Measurements from ENCODE around the gene ISG20.
A peak's percentile ranks its signal among the peaks of the same experiment; 100 is the strongest.
"Not testable (repeated sequence)": the region's sequence is repeated elsewhere in the genome, so short reads cannot be mapped to it uniquely, and the experiment has no call there.

Gene ISG20

DNA sequence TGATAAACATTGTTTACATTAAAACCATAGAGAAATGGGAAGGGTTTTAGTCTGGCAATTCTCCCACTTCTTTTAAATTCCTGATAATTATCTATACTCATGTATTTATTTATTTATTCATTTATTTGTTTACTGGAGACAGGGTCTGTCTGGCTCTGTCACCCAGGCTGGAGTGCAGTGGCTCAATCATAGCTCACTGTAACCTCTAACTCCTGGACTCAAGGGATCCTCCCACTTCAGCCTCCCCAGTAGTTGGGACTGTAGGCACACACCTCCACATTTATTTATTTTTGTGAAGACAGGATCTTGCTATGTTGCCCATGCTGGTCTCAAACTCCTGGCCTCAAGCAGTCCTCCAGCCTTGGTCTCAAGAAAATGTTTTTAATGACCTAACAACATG is 20.1 kb upstream of the ISG20 start:
- no peak for DNase-seq (ENCODE audit: low read depth in 2 of 2)

GRCh38 chr15:88619796-88620195 is 19.0 kb upstream of the ISG20 start:
- DNase-seq (ENCODE audit: low read depth in 2 of 2), result no peak

GRCh38 chr15:88620995-88621772 is 17.6 kb upstream of the ISG20 start, which contains the start of gene AEN:
Gene AEN, plus strand, starts transcription at chr15:88621340. Its CDS starts 4,870 bp downstream, at chr15:88626210.
- DNase-seq (ENCODE audit: low read depth in 2 of 2), result peak; percentile 83 to 90

GRCh38 chr15:88621789-88622604 is 16.8 kb upstream of the ISG20 start:
- DNase-seq (ENCODE audit: low read depth in 2 of 2), result no peak

DNA sequence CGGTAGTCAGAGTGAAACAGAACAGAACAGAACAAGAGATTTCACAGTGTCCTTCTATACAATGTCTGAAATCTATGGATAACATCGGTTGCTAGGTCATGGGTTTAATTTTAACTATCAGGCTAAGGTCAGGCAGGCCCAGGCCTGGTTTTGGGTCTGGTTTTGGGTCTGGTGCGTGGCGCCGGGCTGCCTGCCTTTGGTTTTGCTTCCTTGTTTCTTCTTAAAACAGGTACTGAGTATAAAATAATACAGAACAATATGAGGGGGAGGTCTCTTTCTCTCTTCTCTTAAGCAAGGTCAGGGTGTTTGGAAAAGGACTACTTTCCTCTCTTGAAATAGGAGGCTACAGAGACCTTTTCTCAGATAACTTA is 16.2 kb upstream of the ISG20 start:
- DNase-seq (ENCODE audit: low read depth in 2 of 2), result no peak

- no peak for DNase-seq (ENCODE audit: low read depth in 2 of 2)
Observed at GRCh38 chr15:88623061-88623460, 15.8 kb upstream of the ISG20 start.

DNA sequence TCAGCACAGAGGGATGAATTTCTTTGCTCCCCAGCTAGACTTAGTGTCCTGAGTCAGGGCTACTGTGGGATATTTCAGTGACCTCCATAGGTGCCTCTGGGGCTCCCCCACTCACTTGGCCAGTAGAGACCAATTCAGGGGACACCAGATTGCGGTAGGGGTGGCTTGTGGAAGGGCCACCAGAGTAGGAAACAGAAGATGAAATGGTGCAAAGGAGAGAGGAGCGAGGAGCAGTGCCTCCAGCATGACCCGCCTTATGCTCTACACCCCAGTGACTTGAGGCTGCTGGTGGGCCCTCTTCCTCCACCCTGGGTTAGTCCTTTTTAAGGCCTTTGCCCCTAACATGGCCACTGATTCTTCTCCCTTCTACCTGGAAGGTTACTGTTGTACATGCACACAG is 15.2 kb upstream of the ISG20 start:
- DNase-seq (ENCODE audit: low read depth in 2 of 2), result no peak

DNA sequence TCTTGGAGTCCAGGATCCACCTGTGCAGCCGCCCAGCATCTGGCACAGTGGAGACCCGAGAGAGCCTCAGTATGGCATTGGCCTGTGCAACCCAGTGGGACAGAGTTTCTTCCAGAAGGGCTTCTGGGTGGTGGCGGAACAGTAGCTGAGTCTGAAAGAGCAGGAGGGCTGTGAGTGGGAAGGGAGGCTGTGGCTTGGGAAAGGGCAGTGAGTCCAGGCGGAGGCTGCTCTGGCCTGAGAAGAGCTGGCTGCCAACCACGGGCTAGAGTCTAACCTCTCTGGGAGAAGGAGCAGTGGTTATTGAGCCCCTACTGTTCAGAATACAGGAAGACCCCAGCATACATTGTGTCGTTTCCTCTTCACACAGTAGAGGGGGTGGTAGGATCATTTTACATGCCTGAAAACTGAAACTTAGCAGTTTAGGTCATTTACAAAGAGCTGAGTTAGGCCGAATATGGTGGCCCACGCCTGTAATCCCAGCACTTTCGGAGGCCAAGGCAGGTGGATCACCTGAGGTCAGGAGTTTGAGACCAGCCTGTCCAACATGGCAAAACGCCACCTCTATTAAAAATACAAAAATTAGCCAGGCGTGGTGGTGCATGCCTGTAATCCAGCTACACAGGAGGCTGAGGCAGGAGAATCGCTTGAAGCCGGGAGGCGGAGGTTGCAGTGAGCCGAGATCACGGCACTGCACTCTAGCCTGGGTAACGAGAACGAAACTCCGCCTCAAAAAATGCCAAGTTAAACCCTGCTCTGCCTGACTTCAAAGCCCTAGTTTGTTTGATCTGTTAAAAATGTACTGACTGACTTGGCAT is 14.5 kb upstream of the ISG20 start:
- no peak for DNase-seq (ENCODE audit: low read depth in 2 of 2)

- no peak for DNase-seq (ENCODE audit: low read depth in 2 of 2)
Observed at GRCh38 chr15:88624971-88625490, 13.8 kb upstream of the ISG20 start.

DNA sequence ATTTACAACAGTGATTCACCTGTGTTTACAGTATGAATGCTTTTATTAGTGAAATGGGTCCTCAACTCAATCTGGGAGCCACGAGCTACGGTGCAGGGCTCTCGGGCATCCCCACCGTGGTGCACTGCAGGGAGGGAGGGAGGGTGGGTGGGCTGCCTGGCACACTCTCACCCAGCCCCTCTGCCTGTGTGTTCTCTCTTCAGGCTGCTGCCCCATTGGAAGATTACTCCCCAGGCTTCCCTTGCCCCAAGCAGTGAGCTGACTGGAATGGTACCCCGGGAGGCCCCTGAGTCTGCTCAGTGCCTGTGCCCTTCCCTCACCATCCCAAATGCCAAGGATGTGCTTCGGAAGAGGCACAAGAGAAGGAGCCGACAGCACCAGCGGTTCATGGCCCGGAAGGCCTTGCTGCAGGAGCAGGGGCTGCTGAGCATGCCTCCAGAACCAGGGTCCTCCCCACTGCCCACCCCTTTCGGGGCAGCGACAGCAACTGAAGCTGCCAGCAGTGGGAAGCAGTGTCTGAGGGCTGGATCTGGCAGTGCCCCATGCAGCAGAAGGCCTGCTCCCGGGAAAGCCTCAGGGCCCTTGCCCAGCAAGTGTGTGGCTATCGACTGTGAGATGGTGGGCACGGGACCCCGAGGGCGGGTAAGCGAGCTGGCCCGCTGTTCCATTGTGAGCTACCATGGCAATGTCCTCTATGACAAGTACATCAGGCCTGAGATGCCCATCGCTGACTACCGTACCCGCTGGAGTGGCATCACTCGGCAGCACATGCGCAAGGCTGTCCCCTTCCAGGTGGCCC is 12.7 kb upstream of the ISG20 start:
- DNase-seq (ENCODE audit: low read depth in 2 of 2), result no peak

- DNase-seq (ENCODE audit: low read depth in 2 of 2), result no peak
Observed at GRCh38 chr15:88627463-88627862, 11.4 kb upstream of the ISG20 start.

- DNase-seq (ENCODE audit: low read depth in 2 of 2), result no peak
Observed at GRCh38 chr15:88628018-88628654, 10.7 kb upstream of the ISG20 start.

- DNase-seq (ENCODE audit: low read depth in 2 of 2), result no peak
Observed at GRCh38 chr15:88629071-88629470, 9.7 kb upstream of the ISG20 start.

DNA sequence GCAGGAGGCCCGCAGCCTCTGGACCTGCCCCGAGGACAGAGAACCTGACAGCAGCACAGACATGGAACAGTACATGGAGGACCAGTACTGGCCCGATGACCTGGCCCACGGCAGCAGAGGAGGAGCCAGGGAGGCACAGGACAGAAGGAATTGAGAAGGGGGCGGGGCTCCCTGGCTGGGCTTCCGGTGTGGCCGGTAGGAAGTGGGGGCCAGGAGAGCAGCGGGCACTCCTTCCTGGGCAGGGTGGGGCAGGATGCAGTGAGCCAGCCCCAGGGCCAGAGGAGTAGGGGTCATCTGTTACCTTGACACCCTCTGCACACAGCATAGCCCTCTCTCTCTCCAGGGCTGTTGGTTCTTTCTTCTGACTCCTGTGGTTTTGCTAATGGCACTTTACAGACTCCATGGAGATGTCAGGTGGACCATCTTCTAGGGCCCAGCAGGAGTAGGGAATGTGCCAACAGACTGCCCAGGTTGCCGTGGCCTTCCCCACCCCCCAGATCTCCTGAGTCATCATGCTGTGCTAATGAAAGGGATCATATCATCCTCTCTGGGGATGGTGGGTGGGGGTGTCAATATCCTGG is 8.6 kb upstream of the ISG20 start:
- DNase-seq (ENCODE audit: low read depth in 2 of 2), result no peak

DNA sequence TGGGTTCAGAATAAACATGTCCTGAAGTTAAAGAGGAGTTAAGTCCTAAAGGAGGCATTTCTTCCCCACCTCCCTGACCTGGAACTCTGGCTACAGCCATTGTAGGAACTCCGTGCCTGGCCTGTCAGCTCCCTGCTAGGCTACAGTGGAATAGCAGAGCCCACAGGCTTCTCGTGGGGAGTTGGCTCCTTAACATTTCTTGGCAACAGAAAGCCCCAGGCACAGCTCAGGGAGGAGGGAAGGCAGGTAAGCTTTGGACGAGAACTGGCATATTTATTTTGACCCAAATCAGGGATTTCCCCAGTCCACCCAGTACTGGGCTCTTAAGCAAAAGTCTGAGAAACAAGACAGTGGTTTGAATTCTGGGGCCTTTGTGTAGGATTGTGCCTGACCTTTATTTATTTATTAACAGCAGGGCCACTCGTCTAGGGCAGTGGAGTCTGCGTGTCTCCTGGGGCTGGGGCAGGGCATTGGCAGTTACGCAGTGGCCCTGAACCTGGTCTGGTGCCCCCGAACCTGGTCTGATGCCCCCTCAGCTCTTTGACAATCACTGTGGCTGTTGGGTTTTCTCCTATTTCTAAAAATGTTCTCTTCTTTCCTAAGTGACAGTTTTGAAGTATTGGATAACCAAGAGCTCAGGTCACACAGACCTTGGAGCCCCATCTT is 7.9 kb upstream of the ISG20 start:
- no peak for DNase-seq (ENCODE audit: low read depth in 2 of 2)

GRCh38 chr15:88631464-88632028 is 7.3 kb upstream of the ISG20 start:
- no peak for DNase-seq (ENCODE audit: low read depth in 2 of 2)

- not testable (repeated sequence) for DNase-seq (ENCODE audit: low read depth in 2 of 2)
Observed at GRCh38 chr15:88632797-88633196, 6.0 kb upstream of the ISG20 start.

DNA sequence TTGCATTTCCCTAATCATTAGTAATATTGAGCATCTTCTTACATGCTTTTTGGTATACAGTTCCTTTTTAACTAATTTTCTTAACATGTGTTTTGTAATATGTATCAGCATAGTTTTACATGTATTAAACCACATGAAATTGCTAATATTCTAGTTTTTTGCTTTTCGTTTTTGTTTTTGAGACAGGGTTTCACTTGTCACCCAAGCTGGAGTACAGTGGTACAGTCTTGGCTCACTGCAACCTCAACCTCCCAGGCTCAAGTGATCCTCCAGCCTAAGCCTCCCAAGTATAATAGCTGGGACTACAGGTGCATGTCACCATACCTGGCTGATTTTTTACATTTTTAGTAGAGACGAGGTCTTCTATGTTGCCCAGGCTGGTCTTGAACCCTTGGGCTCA is 4.4 kb upstream of the ISG20 start:
- DNase-seq (ENCODE audit: low read depth in 2 of 2), result no peak

GRCh38 chr15:88635318-88635717 is 3.5 kb upstream of the ISG20 start:
- no peak for DNase-seq (ENCODE audit: low read depth in 2 of 2)
